ENCODE measurements around the gene RPTOR. TPM values are rescaled to one million over a fixed set of nuclear protein-coding genes. Genes with fewer than 3 reads are reported as not detected.
A peak's percentile ranks its signal among the peaks of the same experiment; 100 is the strongest.

RPTOR gene
- polyA plus RNA-seq, 4 donors = 3.2 to 16.5 (median 10.1) TPM

- DNase-seq (no peak), FAIRE-seq (no peak)
- H3K9me3 ChIP-seq (ENCODE audit: control insufficient read depth in 2 of 2, insufficient read depth in 1 of 2, low read depth in 1 of 2, low read length in 1 of 2) = no peaks in the 10 kb centered on the region
- no peak overlapping the region for H3K4me3 ChIP-seq (ENCODE audit: low read depth in 1 of 3, low read length in 3 of 3)
- H3K36me3 ChIP-seq (ENCODE audit: control insufficient read depth in 3 of 3, insufficient read depth in 2 of 3, low read depth in 1 of 3, low read length in 3 of 3) = peaks cover 0 to 13% (median 0%) of the 10 kb centered on the region in 3 donors
- no peak overlapping the region for H3K27ac ChIP-seq (ENCODE audit: low read depth in 1 of 3, low read length in 2 of 3)
- H3K27me3 ChIP-seq (ENCODE audit: control insufficient read depth in 3 of 3, insufficient read depth in 3 of 3, low read length in 3 of 3) = no peaks in the 10 kb centered on the region
- H3K4me1 ChIP-seq (ENCODE audit: control insufficient read depth in 3 of 3, insufficient read depth in 2 of 3, low read depth in 1 of 3, low read length in 2 of 3) = no peaks in the 10 kb centered on the region
- WGBS, 3 donors = 84 to 90% (median 90%) methylated on average over 4 of the region's 4 CpGs
Observed at GRCh38 chr17:80745183-80745582, 200.5 kb downstream of the RPTOR start.

- H3K27ac ChIP-seq (ENCODE audit: low read depth in 1 of 3, low read length in 2 of 3) = no peak overlapping the region
- 78 to 92% (median 86%) methylated on average over 15 to 22 of the region's 23 CpGs for WGBS, 3 donors
- H3K27me3 ChIP-seq (ENCODE audit: control insufficient read depth in 3 of 3, insufficient read depth in 3 of 3, low read length in 3 of 3) = no peaks in the 10 kb centered on the region
- H3K4me1 ChIP-seq (ENCODE audit: control insufficient read depth in 3 of 3, insufficient read depth in 2 of 3, low read depth in 1 of 3, low read length in 2 of 3) = no peaks in the 10 kb centered on the region
- H3K4me3 ChIP-seq (ENCODE audit: low read depth in 1 of 3, low read length in 3 of 3) = no peak overlapping the region
- DNase-seq (no peak), FAIRE-seq (no peak)
- peaks cover 0 to 13% (median 0%) of the 10 kb centered on the region in 3 donors for H3K36me3 ChIP-seq (ENCODE audit: control insufficient read depth in 3 of 3, insufficient read depth in 2 of 3, low read depth in 1 of 3, low read length in 3 of 3)
- no peaks in the 10 kb centered on the region for H3K9me3 ChIP-seq (ENCODE audit: control insufficient read depth in 2 of 2, insufficient read depth in 1 of 2, low read depth in 1 of 2, low read length in 1 of 2)
Observed at GRCh38 chr17:80746262-80746935, 201.8 kb downstream of the RPTOR start.

GRCh38 chr17:80747469-80747868, 202.8 kb downstream of the RPTOR start:
- no peaks in the 10 kb centered on the region for H3K4me1 ChIP-seq (ENCODE audit: control insufficient read depth in 3 of 3, insufficient read depth in 2 of 3, low read depth in 1 of 3, low read length in 2 of 3)
- WGBS, 3 donors = 91 to 96% (median 92%) methylated on average over 9 of the region's 9 CpGs
- no peaks in the 10 kb centered on the region for H3K27me3 ChIP-seq (ENCODE audit: control insufficient read depth in 3 of 3, insufficient read depth in 3 of 3, low read length in 3 of 3)
- H3K36me3 ChIP-seq (ENCODE audit: control insufficient read depth in 3 of 3, insufficient read depth in 2 of 3, low read depth in 1 of 3, low read length in 3 of 3) = peaks cover 0 to 12% (median 0%) of the 10 kb centered on the region in 3 donors
- H3K27ac ChIP-seq (ENCODE audit: low read depth in 1 of 3, low read length in 2 of 3) = no peak overlapping the region
- H3K4me3 ChIP-seq (ENCODE audit: low read depth in 1 of 3, low read length in 3 of 3) = no peak overlapping the region
- FAIRE-seq = no peak
- no peak for DNase-seq
- no peaks in the 10 kb centered on the region for H3K9me3 ChIP-seq (ENCODE audit: control insufficient read depth in 2 of 2, insufficient read depth in 1 of 2, low read depth in 1 of 2, low read length in 1 of 2)

GRCh38 chr17:80749611-80750010, 205.0 kb downstream of the RPTOR start:
- H3K36me3 ChIP-seq (ENCODE audit: control insufficient read depth in 3 of 3, insufficient read depth in 2 of 3, low read depth in 1 of 3, low read length in 3 of 3) = peaks cover 0 to 15% (median 3%) of the 10 kb centered on the region in 3 donors
- no peak overlapping the region for H3K4me3 ChIP-seq (ENCODE audit: low read depth in 1 of 3, low read length in 3 of 3)
- no peak overlapping the region for H3K27ac ChIP-seq (ENCODE audit: low read depth in 1 of 3, low read length in 2 of 3)
- H3K27me3 ChIP-seq (ENCODE audit: control insufficient read depth in 3 of 3, insufficient read depth in 3 of 3, low read length in 3 of 3) = no peaks in the 10 kb centered on the region
- FAIRE-seq = no peak
- no peaks in the 10 kb centered on the region for H3K9me3 ChIP-seq (ENCODE audit: control insufficient read depth in 2 of 2, insufficient read depth in 1 of 2, low read depth in 1 of 2, low read length in 1 of 2)
- no peak for DNase-seq
- WGBS, 3 donors = 94 to 95% (median 94%) methylated on average over 2 to 3 of the region's 3 CpGs
- no peaks in the 10 kb centered on the region for H3K4me1 ChIP-seq (ENCODE audit: control insufficient read depth in 3 of 3, insufficient read depth in 2 of 3, low read depth in 1 of 3, low read length in 2 of 3)

- FAIRE-seq (no peak), DNase-seq (no peak)
- peaks cover 0 to 22% (median 3%) of the 10 kb centered on the region in 3 donors for H3K36me3 ChIP-seq (ENCODE audit: control insufficient read depth in 3 of 3, insufficient read depth in 2 of 3, low read depth in 1 of 3, low read length in 3 of 3)
- no peaks in the 10 kb centered on the region for H3K27me3 ChIP-seq (ENCODE audit: control insufficient read depth in 3 of 3, insufficient read depth in 3 of 3, low read length in 3 of 3)
- WGBS, 3 donors = 73 to 86% (median 82%) methylated on average over 14 of the region's 14 CpGs
- no peaks in the 10 kb centered on the region for H3K9me3 ChIP-seq (ENCODE audit: control insufficient read depth in 2 of 2, insufficient read depth in 1 of 2, low read depth in 1 of 2, low read length in 1 of 2)
- H3K4me1 ChIP-seq (ENCODE audit: control insufficient read depth in 3 of 3, insufficient read depth in 2 of 3, low read depth in 1 of 3, low read length in 2 of 3) = no peaks in the 10 kb centered on the region
- no peak overlapping the region for H3K4me3 ChIP-seq (ENCODE audit: low read depth in 1 of 3, low read length in 3 of 3)
- no peak overlapping the region for H3K27ac ChIP-seq (ENCODE audit: low read depth in 1 of 3, low read length in 2 of 3)
Observed at GRCh38 chr17:80750263-80750662, 205.6 kb downstream of the RPTOR start.

- 77 to 89% (median 89%) methylated on average over 30 of the region's 30 CpGs for WGBS, 3 donors
- no peak for DNase-seq
- no peak for FAIRE-seq
- no peaks in the 10 kb centered on the region for H3K4me1 ChIP-seq (ENCODE audit: control insufficient read depth in 3 of 3, insufficient read depth in 2 of 3, low read depth in 1 of 3, low read length in 2 of 3)
- H3K27me3 ChIP-seq (ENCODE audit: control insufficient read depth in 3 of 3, insufficient read depth in 3 of 3, low read length in 3 of 3) = no peaks in the 10 kb centered on the region
- H3K4me3 ChIP-seq (ENCODE audit: low read depth in 1 of 3, low read length in 3 of 3) = no peak overlapping the region
- peak overlapping the region in 1 of 3 donors; percentile 68 for H3K27ac ChIP-seq (ENCODE audit: low read depth in 1 of 3, low read length in 2 of 3)
- no peaks in the 10 kb centered on the region for H3K9me3 ChIP-seq (ENCODE audit: control insufficient read depth in 2 of 2, insufficient read depth in 1 of 2, low read depth in 1 of 2, low read length in 1 of 2)
- H3K36me3 ChIP-seq (ENCODE audit: control insufficient read depth in 3 of 3, insufficient read depth in 2 of 3, low read depth in 1 of 3, low read length in 3 of 3) = peaks cover 0 to 27% (median 3%) of the 10 kb centered on the region in 3 donors
Observed at GRCh38 chr17:80751070-80751945, 206.7 kb downstream of the RPTOR start.

GRCh38 chr17:80751946-80752581, 207.4 kb downstream of the RPTOR start:
- no peaks in the 10 kb centered on the region for H3K27me3 ChIP-seq (ENCODE audit: control insufficient read depth in 3 of 3, insufficient read depth in 3 of 3, low read length in 3 of 3)
- H3K27ac ChIP-seq (ENCODE audit: low read depth in 1 of 3, low read length in 2 of 3) = peak overlapping the region in 1 of 3 donors; percentile 3
- FAIRE-seq (no peak), DNase-seq (no peak)
- H3K9me3 ChIP-seq (ENCODE audit: control insufficient read depth in 2 of 2, insufficient read depth in 1 of 2, low read depth in 1 of 2, low read length in 1 of 2) = no peaks in the 10 kb centered on the region
- H3K4me3 ChIP-seq (ENCODE audit: low read depth in 1 of 3, low read length in 3 of 3) = no peak overlapping the region
- WGBS, 3 donors = 70 to 95% (median 88%) methylated on average over 6 of the region's 6 CpGs
- H3K36me3 ChIP-seq (ENCODE audit: control insufficient read depth in 3 of 3, insufficient read depth in 2 of 3, low read depth in 1 of 3, low read length in 3 of 3) = peaks cover 0 to 29% (median 3%) of the 10 kb centered on the region in 3 donors
- H3K4me1 ChIP-seq (ENCODE audit: control insufficient read depth in 3 of 3, insufficient read depth in 2 of 3, low read depth in 1 of 3, low read length in 2 of 3) = no peaks in the 10 kb centered on the region

- peaks cover 0 to 38% (median 3%) of the 10 kb centered on the region in 3 donors for H3K36me3 ChIP-seq (ENCODE audit: control insufficient read depth in 3 of 3, insufficient read depth in 2 of 3, low read depth in 1 of 3, low read length in 3 of 3)
- H3K27me3 ChIP-seq (ENCODE audit: control insufficient read depth in 3 of 3, insufficient read depth in 3 of 3, low read length in 3 of 3) = no peaks in the 10 kb centered on the region
- FAIRE-seq = no peak
- no peaks in the 10 kb centered on the region for H3K4me1 ChIP-seq (ENCODE audit: control insufficient read depth in 3 of 3, insufficient read depth in 2 of 3, low read depth in 1 of 3, low read length in 2 of 3)
- 88 to 96% (median 96%) methylated on average over 17 of the region's 17 CpGs for WGBS, 3 donors
- no peak for DNase-seq
- H3K9me3 ChIP-seq (ENCODE audit: control insufficient read depth in 2 of 2, insufficient read depth in 1 of 2, low read depth in 1 of 2, low read length in 1 of 2) = no peaks in the 10 kb centered on the region
- no peak overlapping the region for H3K4me3 ChIP-seq (ENCODE audit: low read depth in 1 of 3, low read length in 3 of 3)
- H3K27ac ChIP-seq (ENCODE audit: low read depth in 1 of 3, low read length in 2 of 3) = no peak overlapping the region
Observed at GRCh38 chr17:80753685-80754345, 209.2 kb downstream of the RPTOR start.

Data from small intestine (tissue), 7 donors.